WERI-Rb-1 (cell line): ENCODE measurements around the gene ACAP1.

Experiments
- DNase-seq: peaks from one replicate; pipeline ENCODE4 v3.0.0-alpha.2; 2020
- H3K27ac ChIP-seq: fragments of 250-450 bp; sonication (Bioruptor Pico); 2 replicates; pipeline ENCODE4 v1.5.1; 2020; ENCODE audit warnings: mild to moderate bottlenecking, moderate library complexity
- H3K27me3 ChIP-seq: fragments of 250-450 bp; sonication (Bioruptor Pico); 2 replicates; pipeline ENCODE4 v1.5.1; 2021; ENCODE audit warnings: mild to moderate bottlenecking, low read depth, moderate library complexity; ENCODE audit not compliant: insufficient read depth, severe bottlenecking
- H3K36me3 ChIP-seq: fragments of 250-450 bp; sonication (Bioruptor Pico); 2 replicates; pipeline ENCODE4 v1.5.1; 2020; ENCODE audit warnings: mild to moderate bottlenecking, moderate library complexity
- H3K4me3 ChIP-seq: 2 replicates; pipeline ENCODE4 v1.5.1; 2011; ENCODE audit warnings: low read depth, mild to moderate bottlenecking, control low read depth, low read length
- H3K9me3 ChIP-seq: fragments of 250-450 bp; sonication (Bioruptor Pico); 2 replicates; pipeline ENCODE4 v1.5.1; 2021; ENCODE audit warnings: mild to moderate bottlenecking, moderate library complexity; ENCODE audit not compliant: severe bottlenecking
- CTCF ChIP-seq: IDR thresholded peaks from 2 replicates; pipeline ENCODE4 v1.5.1; 2011; ENCODE audit warnings: low read depth, mild to moderate bottlenecking, control low read depth, inconsistent platforms, low read length

The ACAP1 gene

GRCh38 chr17:7398612-7399011 lies 62.3 kb downstream of the ACAP1 start:
- Histone ChIP-seq H3K9me3 (no peaks in the 10 kb centered on the region), H3K27me3 (no peaks in the 10 kb centered on the region), H3K27ac (no peak overlapping the region), H3K4me3 (no peak overlapping the region), H3K36me3 (0 out of 2 replicates have a peak, but pooled peaks cover 2% of the 10 kb centered on the region)
- no peak for DNase-seq
- TF ChIP-seq CTCF: no peak
